ENCODE measurements around the gene NEURL4. TPM values are rescaled to one million over a fixed set of nuclear protein-coding genes. Genes with fewer than 3 reads are reported as not detected.
A peak's percentile ranks its signal among the peaks of the same experiment; 100 is the strongest.
"Not testable (repeated sequence)": the region's sequence is repeated elsewhere in the genome, so short reads cannot be mapped to it uniquely, and the experiment has no call there.

Gene NEURL4
- 10 to 100 TPM; 14.3 to 36.9 (median 22.7) TPM for polyA plus RNA-seq
- long read RNA-seq, donor 1 = 0 reads
- long read RNA-seq, donor 2 = 0 reads
- long read RNA-seq, donor 3 = 0 reads
- long read RNA-seq, donor 4 = 0 reads
- long read RNA-seq, donor 5 = 0 reads
- long read RNA-seq, donor 6 = 0 reads
- long read RNA-seq, donor 7, full-length matches to known transcripts = 1 of 1 reads
- long read RNA-seq, donor 7, partial matches to known transcripts = 0 of 1 reads
- long read RNA-seq, donor 7, other reads (novel, unspliced or antisense) = 0 of 1 reads
- long read RNA-seq, donor 8 = 0 reads
- long read RNA-seq, donor 9, partial matches to known transcripts = 0 of 1 reads
- long read RNA-seq, donor 9, other reads (novel, unspliced or antisense) = 0 of 1 reads
- long read RNA-seq, donor 10 = 0 reads

DNA sequence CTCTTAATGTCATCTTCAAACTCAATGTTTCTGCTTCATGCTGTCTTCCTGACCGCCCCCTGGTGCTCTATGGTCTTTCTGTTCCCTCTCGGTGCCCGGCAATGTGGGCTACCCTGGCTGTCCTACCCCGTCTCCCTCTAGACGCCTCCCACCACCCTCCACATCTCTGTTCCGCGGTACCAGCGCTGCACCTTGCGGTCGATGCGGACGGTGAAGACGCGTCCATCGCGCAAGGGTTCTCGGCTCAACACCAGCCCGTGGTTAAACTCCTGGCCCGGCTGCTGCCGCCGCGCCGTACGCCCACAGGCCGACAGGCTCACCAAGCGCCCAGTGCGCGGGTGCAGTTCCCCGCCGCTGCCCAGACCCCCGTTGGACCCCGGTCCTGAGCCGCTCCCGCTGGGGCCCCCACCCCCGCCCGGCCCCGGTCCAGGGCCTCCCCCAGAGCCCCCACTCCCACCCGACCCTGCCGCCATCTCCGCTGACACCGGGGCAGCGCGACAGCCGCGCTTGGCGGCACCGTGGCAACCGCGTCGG, at the start of gene NEURL4:
NEURL4 (minus strand) TSS at position 496 of the 534 bp plus-strand sequence; CDS start at position 473, 23 bp downstream.
- FAIRE-seq (no peak), DNase-seq (no peak)
- 0% methylated on average over 49 to 50 of the region's 50 CpGs for WGBS, 3 donors
- Histone ChIP-seq H3K9me3 (ENCODE audit: control insufficient read depth in 2 of 2, insufficient read depth in 1 of 2, low read depth in 1 of 2, low read length in 1 of 2) (no peaks in the 10 kb centered on the region), H3K4me1 (ENCODE audit: control insufficient read depth in 3 of 3, insufficient read depth in 2 of 3, low read depth in 1 of 3, low read length in 2 of 3) (peaks cover 0 to 16% (median 0%) of the 10 kb centered on the region in 3 donors), H3K27me3 (ENCODE audit: control insufficient read depth in 3 of 3, insufficient read depth in 3 of 3, low read length in 3 of 3) (peaks cover 0 to 5% (median 0%) of the 10 kb centered on the region in 3 donors), H3K36me3 (ENCODE audit: control insufficient read depth in 3 of 3, insufficient read depth in 2 of 3, low read depth in 1 of 3, low read length in 3 of 3) (peaks cover 0 to 36% (median 0%) of the 10 kb centered on the region in 3 donors), H3K4me3 (ENCODE audit: low read depth in 1 of 3, low read length in 3 of 3) (peak within 1 kb of the TSS; percentile 69 to 84 (median 78)), H3K27ac (ENCODE audit: low read depth in 1 of 3, low read length in 2 of 3) (peak within 1 kb of the TSS; percentile 73 to 88 (median 84))

DNA sequence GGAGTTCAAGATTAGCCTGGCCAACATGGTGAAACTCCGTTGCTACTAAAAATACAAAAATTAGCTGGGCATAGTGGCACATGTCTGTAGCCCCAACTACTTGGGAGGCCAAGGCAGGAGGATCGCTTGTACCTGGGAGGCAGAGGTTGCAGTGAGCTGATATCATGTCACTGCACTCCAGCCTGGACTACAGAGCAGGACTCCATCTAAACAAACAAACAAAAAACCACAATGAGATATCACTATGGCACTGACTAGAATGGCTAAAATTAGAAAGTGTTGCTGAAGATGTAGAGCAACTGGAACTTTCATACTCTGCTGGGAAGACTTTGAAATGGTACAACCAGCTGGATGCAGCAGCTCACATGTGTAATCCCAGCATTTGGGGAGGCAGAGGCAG, 45.2 kb upstream of the NEURL4 start:
- 81 to 100% (median 87%) methylated on average over 2 of the region's 2 CpGs for WGBS, 3 donors
- DNase-seq = no peak
- no peak for FAIRE-seq
- Histone ChIP-seq H3K9me3 (ENCODE audit: control insufficient read depth in 2 of 2, insufficient read depth in 1 of 2, low read depth in 1 of 2, low read length in 1 of 2) (no peaks in the 10 kb centered on the region), H3K4me1 (ENCODE audit: control insufficient read depth in 3 of 3, insufficient read depth in 2 of 3, low read depth in 1 of 3, low read length in 2 of 3) (no peaks in the 10 kb centered on the region), H3K36me3 (ENCODE audit: control insufficient read depth in 3 of 3, insufficient read depth in 2 of 3, low read depth in 1 of 3, low read length in 3 of 3) (no peaks in the 10 kb centered on the region), H3K27me3 (ENCODE audit: control insufficient read depth in 3 of 3, insufficient read depth in 3 of 3, low read length in 3 of 3) (no peaks in the 10 kb centered on the region), H3K27ac (ENCODE audit: low read depth in 1 of 3, low read length in 2 of 3) (no peak overlapping the region), H3K4me3 (ENCODE audit: low read depth in 1 of 3, low read length in 3 of 3) (no peak overlapping the region)

DNA sequence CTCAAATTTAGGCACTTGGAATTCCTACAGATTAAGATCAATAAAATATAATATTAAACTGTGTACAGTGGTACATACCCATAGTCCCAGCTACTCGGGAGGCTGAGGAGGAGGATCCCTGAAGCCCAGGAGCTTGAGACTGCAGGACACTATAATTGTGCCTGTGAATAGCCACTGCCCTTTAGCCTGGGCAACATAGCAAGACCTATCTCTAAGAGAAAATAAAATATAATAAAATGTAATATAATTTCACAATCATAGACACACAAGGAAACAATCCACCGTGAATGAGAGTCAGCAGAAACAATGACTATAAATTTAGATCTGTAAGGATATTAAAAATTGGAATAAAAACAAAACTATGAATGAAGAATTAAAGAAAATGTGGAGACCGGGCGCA, 41.7 kb upstream of the NEURL4 start:
- Histone ChIP-seq H3K9me3 (ENCODE audit: control insufficient read depth in 2 of 2, insufficient read depth in 1 of 2, low read depth in 1 of 2, low read length in 1 of 2) (no peaks in the 10 kb centered on the region), H3K36me3 (ENCODE audit: control insufficient read depth in 3 of 3, insufficient read depth in 2 of 3, low read depth in 1 of 3, low read length in 3 of 3) (no peaks in the 10 kb centered on the region), H3K4me3 (ENCODE audit: low read depth in 1 of 3, low read length in 3 of 3) (no peak overlapping the region), H3K27me3 (ENCODE audit: control insufficient read depth in 3 of 3, insufficient read depth in 3 of 3, low read length in 3 of 3) (peaks cover 0 to 5% (median 0%) of the 10 kb centered on the region in 3 donors), H3K4me1 (ENCODE audit: control insufficient read depth in 3 of 3, insufficient read depth in 2 of 3, low read depth in 1 of 3, low read length in 2 of 3) (no peaks in the 10 kb centered on the region), H3K27ac (ENCODE audit: low read depth in 1 of 3, low read length in 2 of 3) (no peak overlapping the region)
- FAIRE-seq (no peak), DNase-seq (no peak)
- 71 to 85% (median 74%) methylated on average over 4 of the region's 4 CpGs for WGBS, 3 donors

DNA sequence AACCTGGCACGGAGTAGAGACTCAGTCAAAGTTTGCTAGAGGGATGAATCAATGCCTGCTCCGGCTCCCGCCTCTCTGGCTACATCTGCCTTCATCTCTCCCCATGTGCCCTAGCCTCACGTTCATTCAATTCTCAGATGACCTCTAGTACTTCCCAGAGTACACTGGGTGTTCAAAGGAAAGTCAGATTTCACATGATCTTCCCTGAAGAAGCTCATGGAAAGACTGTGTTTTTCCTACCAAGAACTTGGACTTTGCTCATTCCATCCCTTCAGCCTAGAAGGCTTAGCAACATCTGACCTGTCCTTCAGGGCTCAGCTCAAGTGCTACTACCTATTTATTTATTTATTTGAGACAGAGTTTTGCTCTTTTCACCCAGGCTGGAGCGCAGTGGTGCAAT, 40.7 kb upstream of the NEURL4 start:
- Histone ChIP-seq H3K4me1 (ENCODE audit: control insufficient read depth in 3 of 3, insufficient read depth in 2 of 3, low read depth in 1 of 3, low read length in 2 of 3) (no peaks in the 10 kb centered on the region), H3K27ac (ENCODE audit: low read depth in 1 of 3, low read length in 2 of 3) (no peak overlapping the region), H3K9me3 (ENCODE audit: control insufficient read depth in 2 of 2, insufficient read depth in 1 of 2, low read depth in 1 of 2, low read length in 1 of 2) (no peaks in the 10 kb centered on the region), H3K27me3 (ENCODE audit: control insufficient read depth in 3 of 3, insufficient read depth in 3 of 3, low read length in 3 of 3) (peaks cover 0 to 5% (median 0%) of the 10 kb centered on the region in 3 donors), H3K4me3 (ENCODE audit: low read depth in 1 of 3, low read length in 3 of 3) (no peak overlapping the region), H3K36me3 (ENCODE audit: control insufficient read depth in 3 of 3, insufficient read depth in 2 of 3, low read depth in 1 of 3, low read length in 3 of 3) (no peaks in the 10 kb centered on the region)
- no peak for FAIRE-seq
- WGBS, 3 donors = 61 to 75% (median 66%) methylated on average over 5 of the region's 5 CpGs
- peak in 1 of 2 donors; percentile 50 for DNase-seq

DNA sequence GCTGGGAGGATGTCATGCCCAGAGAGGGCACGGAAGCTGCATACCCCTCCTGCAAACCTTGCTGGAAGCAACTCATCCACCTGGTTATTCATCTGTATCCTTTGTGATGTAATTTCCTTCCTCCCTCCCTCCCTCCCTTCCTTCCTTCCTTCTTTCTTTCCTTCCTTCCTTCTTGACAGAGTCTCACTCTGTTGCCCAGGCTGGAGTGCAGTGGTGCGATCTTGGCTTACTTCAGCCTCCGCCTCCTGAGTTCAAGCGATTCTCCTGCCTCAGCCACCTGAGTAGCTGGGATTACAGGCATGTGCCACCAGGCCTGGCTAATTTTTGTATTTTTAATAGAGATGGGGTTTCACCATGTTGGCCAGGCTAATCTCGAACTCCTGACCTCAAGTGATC, 39.5 kb upstream of the NEURL4 start:
- FAIRE-seq; DNase-seq; H3K4me1 ChIP-seq (ENCODE audit: control insufficient read depth in 3 of 3, insufficient read depth in 2 of 3, low read depth in 1 of 3, low read length in 2 of 3); H3K36me3 ChIP-seq (ENCODE audit: control insufficient read depth in 3 of 3, insufficient read depth in 2 of 3, low read depth in 1 of 3, low read length in 3 of 3); H3K4me3 ChIP-seq (ENCODE audit: low read depth in 1 of 3, low read length in 3 of 3); H3K27ac ChIP-seq (ENCODE audit: low read depth in 1 of 3, low read length in 2 of 3); H3K9me3 ChIP-seq (ENCODE audit: control insufficient read depth in 2 of 2, insufficient read depth in 1 of 2, low read depth in 1 of 2, low read length in 1 of 2); H3K27me3 ChIP-seq (ENCODE audit: control insufficient read depth in 3 of 3, insufficient read depth in 3 of 3, low read length in 3 of 3): not testable (repeated sequence)
- WGBS, 3 donors = 90 to 98% (median 93%) methylated on average over 5 of the region's 5 CpGs

DNA sequence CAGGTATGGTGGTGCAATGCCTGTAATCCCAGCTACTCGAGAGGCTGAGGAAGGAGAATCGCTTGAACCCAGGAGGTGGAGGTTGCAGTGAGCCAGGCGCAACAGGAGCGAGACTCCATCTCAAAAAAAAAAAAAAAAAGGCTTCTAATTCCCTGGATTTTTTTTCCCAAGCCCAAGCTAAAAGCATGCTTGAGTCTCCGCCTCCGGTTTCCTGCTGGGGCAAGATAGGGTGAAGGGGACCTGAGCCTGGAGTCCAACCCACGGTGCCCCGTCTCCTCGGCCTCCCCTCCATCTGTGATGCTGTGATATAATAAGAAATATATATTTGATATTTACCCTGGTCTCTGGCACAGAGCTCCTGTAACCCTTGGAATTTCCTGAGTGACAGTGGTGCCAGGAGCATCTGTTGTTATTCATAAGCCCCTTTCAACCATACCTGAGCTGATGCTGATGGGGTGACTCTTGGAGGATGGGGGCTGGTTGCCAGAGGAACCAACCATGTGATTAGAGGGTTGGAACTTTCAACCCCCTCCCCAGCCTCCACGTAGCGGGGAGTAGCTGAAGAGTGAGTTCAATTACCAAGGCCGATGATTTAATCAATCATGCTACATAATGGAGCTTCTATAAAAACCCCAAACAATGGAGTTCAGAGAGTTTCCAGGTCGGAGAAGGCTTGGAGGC, 38.9 kb upstream of the NEURL4 start:
- no peaks in the 10 kb centered on the region for H3K36me3 ChIP-seq (ENCODE audit: control insufficient read depth in 3 of 3, insufficient read depth in 2 of 3, low read depth in 1 of 3, low read length in 3 of 3)
- DNase-seq = no peak
- no peak for FAIRE-seq
- H3K27ac ChIP-seq (ENCODE audit: low read depth in 1 of 3, low read length in 2 of 3) = no peak overlapping the region
- WGBS, 3 donors = 72 to 77% (median 77%) methylated on average over 12 to 13 of the region's 13 CpGs
- no peak overlapping the region for H3K4me3 ChIP-seq (ENCODE audit: low read depth in 1 of 3, low read length in 3 of 3)
- H3K4me1 ChIP-seq (ENCODE audit: control insufficient read depth in 3 of 3, insufficient read depth in 2 of 3, low read depth in 1 of 3, low read length in 2 of 3) = no peaks in the 10 kb centered on the region
- H3K9me3 ChIP-seq (ENCODE audit: control insufficient read depth in 2 of 2, insufficient read depth in 1 of 2, low read depth in 1 of 2, low read length in 1 of 2) = no peaks in the 10 kb centered on the region
- H3K27me3 ChIP-seq (ENCODE audit: control insufficient read depth in 3 of 3, insufficient read depth in 3 of 3, low read length in 3 of 3) = peaks cover 0 to 5% (median 0%) of the 10 kb centered on the region in 3 donors

DNA sequence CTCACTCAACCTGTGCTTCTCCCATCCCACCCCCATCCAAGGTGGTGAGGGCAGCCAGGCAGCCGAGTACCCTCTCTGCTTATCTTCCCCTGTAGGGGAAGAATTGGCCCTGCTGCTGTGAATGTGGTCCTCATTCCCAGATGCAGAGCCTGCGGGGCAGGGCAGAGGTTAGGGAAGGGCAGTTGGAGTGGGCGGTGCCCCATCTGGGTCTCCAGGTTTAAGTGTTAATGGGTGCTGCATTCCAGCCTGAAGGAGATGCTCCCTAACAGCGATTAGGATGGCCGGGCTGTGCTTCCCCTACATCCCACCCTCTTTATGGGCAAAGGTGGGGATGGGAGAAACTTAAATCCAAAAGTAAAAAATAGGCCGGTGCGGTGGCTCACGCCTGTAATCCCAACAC, 37.9 kb upstream of the NEURL4 start:
- FAIRE-seq (no peak), DNase-seq (no peak)
- H3K27me3 ChIP-seq (ENCODE audit: control insufficient read depth in 3 of 3, insufficient read depth in 3 of 3, low read length in 3 of 3) = peaks cover 0 to 5% (median 0%) of the 10 kb centered on the region in 3 donors
- H3K36me3 ChIP-seq (ENCODE audit: control insufficient read depth in 3 of 3, insufficient read depth in 2 of 3, low read depth in 1 of 3, low read length in 3 of 3) = no peaks in the 10 kb centered on the region
- WGBS, 3 donors = 79 to 82% (median 81%) methylated on average over 8 of the region's 8 CpGs
- H3K4me3 ChIP-seq (ENCODE audit: low read depth in 1 of 3, low read length in 3 of 3) = no peak overlapping the region
- no peaks in the 10 kb centered on the region for H3K9me3 ChIP-seq (ENCODE audit: control insufficient read depth in 2 of 2, insufficient read depth in 1 of 2, low read depth in 1 of 2, low read length in 1 of 2)
- no peaks in the 10 kb centered on the region for H3K4me1 ChIP-seq (ENCODE audit: control insufficient read depth in 3 of 3, insufficient read depth in 2 of 3, low read depth in 1 of 3, low read length in 2 of 3)
- no peak overlapping the region for H3K27ac ChIP-seq (ENCODE audit: low read depth in 1 of 3, low read length in 2 of 3)

DNA sequence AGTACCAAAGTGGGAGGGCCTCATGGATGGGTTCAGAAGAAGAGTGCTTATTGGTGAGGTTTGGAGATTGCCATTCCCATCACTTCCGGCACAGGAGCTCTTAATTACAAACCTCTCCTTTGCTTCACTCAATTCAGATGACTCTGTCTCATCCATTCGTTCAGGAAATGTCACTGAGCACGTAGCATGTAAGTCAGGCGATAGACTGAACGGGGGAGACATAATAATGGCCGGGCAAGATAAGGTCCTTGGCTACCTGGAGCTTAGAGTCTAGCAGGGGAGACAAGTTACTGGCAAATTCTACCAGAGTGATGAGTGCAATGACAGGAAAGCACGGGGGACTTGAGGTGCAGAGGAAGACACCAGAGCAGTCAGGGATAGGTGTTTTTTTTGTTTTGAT, 36.8 kb upstream of the NEURL4 start:
- FAIRE-seq; H3K27ac ChIP-seq (ENCODE audit: low read depth in 1 of 3, low read length in 2 of 3): not testable (repeated sequence)
- 88 to 90% (median 88%) methylated on average over 6 of the region's 7 CpGs for WGBS, 3 donors

More for the DNA sequence above, 36.8 kb upstream of the NEURL4 start:
- H3K4me1 ChIP-seq (ENCODE audit: control insufficient read depth in 3 of 3, insufficient read depth in 2 of 3, low read depth in 1 of 3, low read length in 2 of 3); H3K9me3 ChIP-seq (ENCODE audit: control insufficient read depth in 2 of 2, insufficient read depth in 1 of 2, low read depth in 1 of 2, low read length in 1 of 2); H3K36me3 ChIP-seq (ENCODE audit: control insufficient read depth in 3 of 3, insufficient read depth in 2 of 3, low read depth in 1 of 3, low read length in 3 of 3); H3K4me3 ChIP-seq (ENCODE audit: low read depth in 1 of 3, low read length in 3 of 3); DNase-seq; H3K27me3 ChIP-seq (ENCODE audit: control insufficient read depth in 3 of 3, insufficient read depth in 3 of 3, low read length in 3 of 3): not testable (repeated sequence)
